ENCODE measurements around the gene ZCCHC17. TPM values are rescaled to one million over a fixed set of nuclear protein-coding genes. Genes with fewer than 3 reads are reported as not detected.

Gene ZCCHC17
- total RNA-seq, 1 donor from 2014 or later, result 17.4 TPM

DNA sequence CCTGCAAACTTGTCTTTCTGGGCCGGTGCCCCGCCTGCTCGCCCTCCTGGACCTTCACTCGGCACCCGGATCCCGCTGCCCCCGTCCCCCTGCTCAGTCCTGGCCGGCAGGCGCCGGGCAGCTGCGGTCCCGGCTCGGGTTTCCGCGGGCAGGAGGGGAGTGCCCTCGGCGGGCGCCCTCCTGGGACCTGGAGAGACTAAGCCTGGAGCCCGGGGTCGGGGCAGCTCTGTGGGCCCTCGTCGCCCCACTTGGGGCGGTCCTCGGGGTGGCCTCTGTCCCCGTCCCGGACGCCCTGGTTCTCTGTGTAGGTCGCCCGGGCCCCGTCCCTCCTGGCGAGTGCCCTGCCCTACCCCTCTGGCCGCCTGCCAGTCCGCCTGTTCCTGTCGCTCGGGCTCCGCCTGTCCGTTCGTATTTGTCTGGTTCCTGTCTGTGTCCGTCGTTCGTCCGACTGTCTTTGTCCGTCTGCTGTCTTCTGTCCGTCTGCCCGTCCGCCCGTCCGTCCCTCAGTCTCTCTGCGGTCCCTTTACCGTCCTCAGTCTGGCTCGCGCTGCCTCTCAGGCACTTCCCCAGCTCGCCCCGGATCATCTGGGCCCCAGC, 116.7 kb downstream of the ZCCHC17 start:
- no peaks in the 10 kb centered on the region for H3K27me3 ChIP-seq
- DNase-seq (ENCODE audit: extremely low spot score in 2 of 2), result no peak
- no peaks in the 10 kb centered on the region for H3K36me3 ChIP-seq
- peak overlapping the region; percentile 66 for H3K27ac ChIP-seq
- H3K4me3 ChIP-seq, result peak overlapping the region; percentile 64 to 74
- no peaks in the 10 kb centered on the region for H3K4me1 ChIP-seq
- TF ChIP-seq POLR2A (IDR thresholded peaks at IDR 0.05) (no peak), POLR2AphosphoS5 (IDR thresholded peaks at IDR 0.05; ENCODE audit: insufficient read depth in 1 of 2, low read depth in 1 of 2) (peak in 1 of 2 donors; percentile 28), CTCF (IDR thresholded peaks at IDR 0.05) (no peak)
- H3K9me3 ChIP-seq, result no peaks in the 10 kb centered on the region
- intact Hi-C loops (cut with DNase I), result no loop called here

Other genes starting within 250 kb of the ZCCHC17 start
- gene PUM1, start 231.3 kb upstream of the ZCCHC17 start, total RNA-seq, result 88.6 TPM
- gene NKAIN1, start 57.1 kb upstream of the ZCCHC17 start, total RNA-seq, result not detected
- gene SNRNP40, start 244 bp upstream of the ZCCHC17 start, total RNA-seq, result 38.1 TPM
- 16.7 TPM for gene FABP3, start 76.0 kb downstream of the ZCCHC17 start, total RNA-seq
- 17.4 TPM for gene SERINC2, start 116.2 kb downstream of the ZCCHC17 start, total RNA-seq

All from vagina (tissue), 2 donors.